IMR-90 (cell line): ENCODE measurements around the gene RANBP3. TPM values are rescaled to one million over a fixed set of nuclear protein-coding genes. Genes with fewer than 3 reads are reported as not detected.
A peak's percentile ranks its signal among the peaks of the same experiment; 100 is the strongest.

ENCODE experiments used
- ATAC-seq: fragments of 200-7000 bp; cut with Tn5 transposase; 2 replicates; pipeline ENCODE4 v1.9.1; 2020; ENCODE audit warnings: low read depth, mild to moderate bottlenecking, moderate library complexity
- BruUV-seq: library from RNA; stranded (reverse); fragments of 400-500 nt; replicated peaks from 2 replicates; lab custom pipeline; 2021; lab: Mats Ljungman, UMichigan
- CTCF ChIA-PET: fragments of 300-600 bp; formaldehyde crosslinking; extraction: SDS; loops from one replicate; lab custom pipeline; 2021; ENCODE audit warnings: antibody characterized with exemption; lab: Yijun Ruan, JAX
- POLR2A ChIA-PET: fragments of 300-600 bp; sonication (Branson Sonifier 250); formaldehyde crosslinking; loops from one replicate; lab custom pipeline; 2022; ENCODE audit warnings: antibody characterized with exemption; ENCODE audit not compliant: unreplicated experiment; lab: Charles Lee
- DNase-seq: peaks from one replicate; pipeline ENCODE4 v3.0.0; 2013
- H2AFZ ChIP-seq: replicated peaks from 2 replicates; pipeline ENCODE3; 2013; ENCODE audit warnings: low read length, mild to moderate bottlenecking; ENCODE audit not compliant: poor library complexity
- H2AK5ac ChIP-seq: 2 replicates; pipeline ENCODE4 v1.6.1; 2013; ENCODE audit warnings: low read depth, low read length, inconsistent platforms
- H2AK9ac ChIP-seq: replicated peaks from 2 replicates; pipeline ENCODE3; 2013; ENCODE audit warnings: mild to moderate bottlenecking, low read depth, low read length, moderate library complexity; ENCODE audit not compliant: poor library complexity
- H2BK120ac ChIP-seq: 2 replicates; pipeline ENCODE4 v1.6.1; 2013; ENCODE audit warnings: low read depth, low read length, inconsistent platforms
- H2BK15ac ChIP-seq: 3 replicates; pipeline ENCODE4 v1.6.1; 2013; ENCODE audit warnings: low read depth, low read length, inconsistent platforms
- H2BK20ac ChIP-seq: 2 replicates; pipeline ENCODE4 v1.6.1; 2013; ENCODE audit warnings: low read depth, mild to moderate bottlenecking, inconsistent platforms, low read length, moderate library complexity
- H2BK5ac ChIP-seq: 2 replicates; pipeline ENCODE4 v1.6.1; 2013; ENCODE audit warnings: mild to moderate bottlenecking, low read depth, low read length, inconsistent platforms; ENCODE audit not compliant: poor library complexity, severe bottlenecking
- H3K14ac ChIP-seq: replicated peaks from 2 replicates; pipeline ENCODE4 v1.6.1; 2013; ENCODE audit warnings: low read depth, low read length, inconsistent platforms
- H3K18ac ChIP-seq: 2 replicates; pipeline ENCODE4 v1.6.1; 2013; ENCODE audit warnings: low read depth, low read length, control low read depth
- H3K23ac ChIP-seq: 2 replicates; pipeline ENCODE4 v1.6.1; 2013; ENCODE audit warnings: low read depth, low read length, inconsistent platforms
- H3K27ac ChIP-seq: 2 replicates; pipeline ENCODE4 v1.5.1; 2013; ENCODE audit warnings: mild to moderate bottlenecking, control low read depth, low read length; ENCODE audit not compliant: insufficient read depth
- H3K27me3 ChIP-seq: 2 replicates; pipeline ENCODE4 v1.6.1; 2013; ENCODE audit warnings: low read length; ENCODE audit not compliant: control insufficient read depth, insufficient read depth
- H3K36me3 ChIP-seq: 2 replicates; pipeline ENCODE4 v1.6.1; 2013; ENCODE audit warnings: low read length, mixed read lengths; ENCODE audit not compliant: control insufficient read depth, insufficient read depth
- H3K4ac ChIP-seq: 2 replicates; pipeline ENCODE4 v1.6.1; 2013; ENCODE audit warnings: low read depth, low read length, inconsistent platforms
- H3K4me1 ChIP-seq: 2 replicates; pipeline ENCODE4 v1.6.1; 2013; ENCODE audit warnings: low read length, mixed read lengths; ENCODE audit not compliant: control insufficient read depth, insufficient read depth
- H3K4me2 ChIP-seq: 2 replicates; pipeline ENCODE4 v1.6.1; 2013; ENCODE audit warnings: low read depth, mild to moderate bottlenecking, control low read depth, low read length, moderate library complexity
- H3K4me3 ChIP-seq: 2 replicates; pipeline ENCODE4 v1.5.1; 2013; ENCODE audit warnings: low read depth, mild to moderate bottlenecking, control low read depth, low read length, moderate library complexity; ENCODE audit not compliant: insufficient read depth
- H3K56ac ChIP-seq: 2 replicates; pipeline ENCODE4 v1.6.1; 2013; ENCODE audit warnings: low read length, inconsistent platforms; ENCODE audit not compliant: insufficient read depth; ENCODE audit errors: extremely low read depth
- H3K79me1 ChIP-seq, 2 experiments: 2 replicates each; pipeline ENCODE4 v1.6.1; 2013; ENCODE audit warnings: low read length in 2 of 2, inconsistent platforms in 1 of 2, low read depth in 1 of 2
- H3K9ac ChIP-seq: 2 replicates; pipeline ENCODE4 v1.6.1; 2013; ENCODE audit warnings: low read depth, low read length, control low read depth
- H3K9me1 ChIP-seq: 2 replicates; pipeline ENCODE4 v1.6.1; 2013; ENCODE audit warnings: low read length, inconsistent platforms; ENCODE audit not compliant: insufficient read depth
- H3K9me3 ChIP-seq: 2 replicates; pipeline ENCODE4 v1.6.1; 2013; ENCODE audit warnings: low read length; ENCODE audit not compliant: control insufficient read depth, insufficient read depth
- H4K20me1 ChIP-seq: 2 replicates; pipeline ENCODE4 v1.6.1; 2013; ENCODE audit warnings: low read length, inconsistent platforms; ENCODE audit not compliant: insufficient read depth
- H4K5ac ChIP-seq: 2 replicates; pipeline ENCODE4 v1.6.1; 2013; ENCODE audit warnings: mild to moderate bottlenecking, low read depth, low read length, control low read depth
- H4K8ac ChIP-seq, 2 experiments: 2 replicates each; pipeline ENCODE4 v1.6.1; 2013; ENCODE audit warnings: low read depth in 2 of 2, low read length in 2 of 2, control low read depth in 1 of 2, inconsistent platforms in 1 of 2
- H4K91ac ChIP-seq: 2 replicates; pipeline ENCODE4 v1.6.1; 2013; ENCODE audit warnings: low read depth, low read length, inconsistent platforms; ENCODE audit not compliant: insufficient read depth
- BHLHE40 ChIP-seq: fragments of 150-350 bp; IDR thresholded peaks from 2 replicates; pipeline ENCODE4 v1.6.1; 2016; ENCODE audit warnings: mild to moderate bottlenecking, low read depth, low read length
- CEBPB ChIP-seq: IDR thresholded peaks from 2 replicates; pipeline ENCODE4 v1.6.1; 2012; ENCODE audit warnings: low read depth, low read length, improper control_type of control experiment
- CHD1 ChIP-seq: IDR thresholded peaks from 2 replicates; pipeline ENCODE4 v1.6.1; 2012; ENCODE audit warnings: low read depth, low read length, improper control_type of control experiment
- CTCF ChIP-seq: conservative IDR thresholded peaks from 2 replicates; pipeline ENCODE4 v1.5.1; 2012; ENCODE audit warnings: mild to moderate bottlenecking, low read depth, low read length, improper control_type of control experiment
- ELK1 ChIP-seq: fragments of 150-350 bp; IDR thresholded peaks from 2 replicates; pipeline ENCODE4 v1.6.1; 2016; ENCODE audit warnings: low read depth, mild to moderate bottlenecking, low read length, moderate library complexity, borderline replicate concordance
- FOS ChIP-seq: fragments of 150-350 bp; IDR thresholded peaks from 2 replicates; pipeline ENCODE4 v1.6.1; 2016; ENCODE audit warnings: low read depth, low read length
- MAFK ChIP-seq: IDR thresholded peaks from 2 replicates; pipeline ENCODE4 v1.6.1; 2012; ENCODE audit warnings: low read depth, low read length, improper control_type of control experiment
- MAZ ChIP-seq: IDR thresholded peaks from 2 replicates; pipeline ENCODE4 v1.6.1; 2012; ENCODE audit warnings: low read depth, mild to moderate bottlenecking, low read length, improper control_type of control experiment, moderate library complexity, borderline replicate concordance
- MXI1 ChIP-seq: IDR thresholded peaks from 2 replicates; pipeline ENCODE4 v1.6.1; 2012; ENCODE audit warnings: low read depth, mild to moderate bottlenecking, low read length, moderate library complexity, borderline replicate concordance
- NFE2L2 ChIP-seq: fragments of 150-350 bp; IDR thresholded peaks from 2 replicates; pipeline ENCODE4 v1.6.1; 2016; ENCODE audit warnings: low read depth, mild to moderate bottlenecking, low read length
- POLR2A ChIP-seq: IDR thresholded peaks from 2 replicates; pipeline ENCODE4 v1.6.1; 2012; ENCODE audit warnings: mild to moderate bottlenecking, low read depth, low read length
- RAD21 ChIP-seq: IDR thresholded peaks from 2 replicates; pipeline ENCODE4 v1.6.1; 2012; ENCODE audit warnings: low read length, improper control_type of control experiment
- RCOR1 ChIP-seq: IDR thresholded peaks from 2 replicates; pipeline ENCODE4 v1.6.1; 2012; ENCODE audit warnings: mild to moderate bottlenecking, low read length, improper control_type of control experiment; ENCODE audit not compliant: insufficient replicate concordance
- RFX5 ChIP-seq: IDR thresholded peaks from 2 replicates; pipeline ENCODE4 v1.8.0; 2012; ENCODE audit warnings: low read depth, mild to moderate bottlenecking, low read length, moderate library complexity
- SMC3 ChIP-seq: fragments of 150-350 bp; IDR thresholded peaks from 2 replicates; pipeline ENCODE4 v1.6.1; 2016; ENCODE audit warnings: low read depth, mild to moderate bottlenecking, antibody characterized with exemption, low read length, moderate library complexity
- USF2 ChIP-seq: fragments of 150-350 bp; IDR thresholded peaks from 2 replicates; pipeline ENCODE4 v1.6.1; 2017; ENCODE audit warnings: mild to moderate bottlenecking, antibody characterized with exemption, low read length, low read depth
- WGBS, 2 experiments: methylation state at CpG; one replicate each; pipeline versions ENCODE4 v1.1.5 to v1.1.7; 2013; ENCODE audit warnings: missing lambda C conversion rate in 2 of 2; ENCODE audit not compliant: insufficient read length in 1 of 2; ENCODE audit errors: extremely low coverage in 2 of 2; 5-methylcytosine and 5-hydroxymethylcytosine counted together
- dilution Hi-C: fragments of 300-500 bp; cut with HindIII; formaldehyde crosslinking; loops from one replicate; pipeline ENCODE4 v1.14.3; 2018; ENCODE audit warnings: low sequenced_read_pairs; ENCODE audit not compliant: unreplicated experiment
- in situ Hi-C: fragments of 300-500 bp; cut with MboI; formaldehyde crosslinking; loops from 3 replicates; pipeline ENCODE4 v1.14.3; 2019; ENCODE audit warnings: low sequenced_read_pairs, inconsistent platforms, mixed read lengths
- intact Hi-C: fragments of 100-400 bp; cut with micrococcal nuclease; formaldehyde crosslinking; loops from 2 replicates; pipeline ENCODE4 v1.10.0; 2022
- polyA plus RNA-seq, 3 experiments: library from polyadenylated mRNA; depleted of rRNA; stranded (reverse); fragments of >200 nt; gene quantifications; 2 replicates each; pipeline ENCODE4 v1.2.3, GENCODE V29; 2012; ENCODE audit warnings: low replicate concordance in 1 of 3
- total RNA-seq: library from RNA; depleted of rRNA; stranded (reverse); fragments of >200 nt; gene quantifications from 2 replicates; pipeline ENCODE4 v1.2.3, GENCODE V29; 2012

Gene RANBP3
- total and polyA plus RNA-seq, 2 of the 4 experiments (the other 2 are of a cell fraction), result 42.5 to 111 TPM

- Histone ChIP-seq H3K36me3 (no peaks in the 10 kb centered on the region), H4K91ac (no peak overlapping the region), H3K4me3 (no peak overlapping the region), H3K4ac (no peak overlapping the region), H3K9me3 (no peaks in the 10 kb centered on the region), H3K4me1 (no peaks in the 10 kb centered on the region), H4K8ac (no peak overlapping the region), H2BK15ac (no peak overlapping the region), H3K27ac (no peak overlapping the region), H2BK20ac (no peak overlapping the region), H3K4me2 (no peak overlapping the region), H3K9me1 (no peaks in the 10 kb centered on the region), H2AK9ac (peak overlapping the region; percentile 28), H4K5ac (no peak overlapping the region), H2AFZ (no peak overlapping the region), H3K23ac (no peak overlapping the region), H2AK5ac (no peak overlapping the region), H3K18ac (no peak overlapping the region), H2BK5ac (no peak overlapping the region), H3K79me1 (no peaks in the 10 kb centered on the region), H3K9ac (no peak overlapping the region), H4K20me1 (no peaks in the 10 kb centered on the region; the same call in 1 of the 2 replicates), H2BK120ac (no peak overlapping the region), H3K14ac (no peak overlapping the region), H3K27me3 (no peaks in the 10 kb centered on the region), H3K56ac (no peak overlapping the region)
- 88% methylated on average over 15 of the region's 26 CpGs; no CpG with 5 or more reads in 1 of the 2 experiments for WGBS, 2 experiments
- intact Hi-C loops, result no loop called here
- dilution Hi-C loops, result no loop called here
- DNase-seq, result no peak
- in situ Hi-C loops, result no loop called here
- no TSS peak for BruUV-seq
- POLR2A ChIA-PET, result interaction anchor here (0.6 kb wide), 1 partner anchor 200 kb away, joined by 4 read pairs; no protein-coding TSS in a partner anchor
- CTCF ChIA-PET, result no interaction called here
- ATAC-seq, result no peak
- no peak for TF ChIP-seq BHLHE40
- TF ChIP-seq MAFK, result no peak
- no peak for TF ChIP-seq RCOR1
- TF ChIP-seq ELK1, result no peak
- no peak for TF ChIP-seq USF2
- no peak for TF ChIP-seq RFX5
- TF ChIP-seq CEBPB, result no peak
- TF ChIP-seq POLR2A, result no peak
- no peak for TF ChIP-seq SMC3
- no peak for TF ChIP-seq CHD1
- TF ChIP-seq CTCF, result no peak
- TF ChIP-seq NFE2L2, result no peak
- TF ChIP-seq RAD21, result no peak
- TF ChIP-seq FOS, result no peak
- TF ChIP-seq MXI1, result no peak
- no peak for TF ChIP-seq MAZ
These were observed 29.9 kb upstream of the RANBP3 start for GRCh38 chr19:6007866-6008265.
